ENCODE results near the gene CAMK2N2. TPM values are rescaled to one million over a fixed set of nuclear protein-coding genes. Genes with fewer than 3 reads are reported as not detected.

Gene CAMK2N2
- total and polyA plus RNA-seq, 2 donors (not counting 1 experiment from before 2014, with no cell fraction given) = not detected

DNA sequence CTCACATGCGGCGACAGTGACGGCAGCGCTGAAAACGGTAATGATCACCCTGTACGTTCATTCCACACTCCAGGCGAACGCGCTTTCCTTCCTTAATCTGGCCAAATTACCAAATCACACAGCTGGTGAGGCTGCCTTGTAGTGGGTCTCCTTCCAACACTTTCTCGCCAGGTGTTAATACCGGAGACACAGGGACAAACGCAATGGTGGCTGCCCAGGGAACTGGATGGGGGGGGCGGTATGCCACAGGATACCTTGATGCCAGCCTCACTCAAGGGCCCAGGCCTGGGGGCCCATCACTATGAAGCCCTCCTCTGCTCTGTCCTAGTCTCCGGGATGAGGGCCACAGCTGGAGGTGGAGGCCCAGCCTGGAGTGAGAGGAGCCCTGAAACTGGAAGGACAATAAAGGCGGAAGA lies 1.4 kb upstream of the CAMK2N2 start:
- Histone ChIP-seq H3K79me2 (ENCODE audit: control insufficient read depth, insufficient read depth, low read length) (no peaks in the 10 kb centered on the region), H3K4me3 (ENCODE audit: control extremely low read depth in 1 of 5, extremely low read depth in 1 of 5, insufficient read depth in 1 of 5, low read depth in 2 of 5, low read length in 4 of 5) (no peak overlapping the region), H3K36me3 (replicated peaks in 1 of 2; ENCODE audit: control extremely low read depth in 1 of 2, control insufficient read depth in 1 of 2, extremely low read depth in 1 of 2, insufficient read depth in 2 of 2, low read length in 1 of 2) (no peaks in the 10 kb centered on the region), H2AFZ (ENCODE audit: insufficient read depth, low read depth, low read length, poor library complexity, severe bottlenecking) (no peak overlapping the region), H3K4me1 (ENCODE audit: control insufficient read depth in 2 of 2, insufficient read depth in 2 of 2, low read length in 2 of 2) (peaks cover 27% of the 10 kb centered on the region in 2 donors), H3K27ac (ENCODE audit: low read length in 2 of 2) (no peak overlapping the region), H3K4me2 (replicated peaks; ENCODE audit: low read depth, low read length, poor library complexity, severe bottlenecking) (peak overlapping the region; percentile 96), H4K20me1 (ENCODE audit: control insufficient read depth, insufficient read depth, low read length, poor library complexity, severe bottlenecking) (peaks cover 7% of the 10 kb centered on the region), H3K9ac (ENCODE audit: low read length) (no peak overlapping the region), H3K27me3 (replicated peaks in 1 of 4; ENCODE audit: control extremely low read depth in 1 of 4, control insufficient read depth in 3 of 4, insufficient read depth in 4 of 4, low read length in 3 of 4) (peaks cover 0 to 69% (median 29%) of the 10 kb centered on the region in 4 experiments), H3K9me3 (ENCODE audit: control extremely low read depth in 1 of 3, control insufficient read depth in 2 of 3, insufficient read depth in 1 of 3, low read length in 2 of 3) (peaks cover 0 to 4% (median 0%) of the 10 kb centered on the region in 3 donors)
- no peak for DNase-seq
- 20% methylated on average over 10 of the region's 15 CpGs for WGBS (ENCODE audit: insufficient coverage)
- no peak for ATAC-seq (ENCODE audit: low read depth)
- Mint-ChIP-seq H3K9me3 (ENCODE audit: insufficient read depth) (peaks cover 4% of the 10 kb centered on the region), H3K4me1 (peaks cover 24% of the 10 kb centered on the region), H3K27ac (no peak overlapping the region), H3K4me3 (peak overlapping the region; percentile 72), H3K27me3 (peaks cover 53% of the 10 kb centered on the region)
- intact Hi-C loops (cut with micrococcal nuclease) = no loop called here
- ChIA-PET CTCF (no interaction called here), POLR2A (no interaction called here)
- TF ChIP-seq, protein P1, sequence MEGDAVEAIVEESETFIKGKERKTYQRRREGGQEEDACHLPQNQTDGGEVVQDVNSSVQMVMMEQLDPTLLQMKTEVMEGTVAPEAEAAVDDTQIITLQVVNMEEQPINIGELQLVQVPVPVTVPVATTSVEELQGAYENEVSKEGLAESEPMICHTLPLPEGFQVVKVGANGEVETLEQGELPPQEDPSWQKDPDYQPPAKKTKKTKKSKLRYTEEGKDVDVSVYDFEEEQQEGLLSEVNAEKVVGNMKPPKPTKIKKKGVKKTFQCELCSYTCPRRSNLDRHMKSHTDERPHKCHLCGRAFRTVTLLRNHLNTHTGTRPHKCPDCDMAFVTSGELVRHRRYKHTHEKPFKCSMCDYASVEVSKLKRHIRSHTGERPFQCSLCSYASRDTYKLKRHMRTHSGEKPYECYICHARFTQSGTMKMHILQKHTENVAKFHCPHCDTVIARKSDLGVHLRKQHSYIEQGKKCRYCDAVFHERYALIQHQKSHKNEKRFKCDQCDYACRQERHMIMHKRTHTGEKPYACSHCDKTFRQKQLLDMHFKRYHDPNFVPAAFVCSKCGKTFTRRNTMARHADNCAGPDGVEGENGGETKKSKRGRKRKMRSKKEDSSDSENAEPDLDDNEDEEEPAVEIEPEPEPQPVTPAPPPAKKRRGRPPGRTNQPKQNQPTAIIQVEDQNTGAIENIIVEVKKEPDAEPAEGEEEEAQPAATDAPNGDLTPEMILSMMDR (IDR thresholded peaks at IDR 0.05) = no peak

DNA sequence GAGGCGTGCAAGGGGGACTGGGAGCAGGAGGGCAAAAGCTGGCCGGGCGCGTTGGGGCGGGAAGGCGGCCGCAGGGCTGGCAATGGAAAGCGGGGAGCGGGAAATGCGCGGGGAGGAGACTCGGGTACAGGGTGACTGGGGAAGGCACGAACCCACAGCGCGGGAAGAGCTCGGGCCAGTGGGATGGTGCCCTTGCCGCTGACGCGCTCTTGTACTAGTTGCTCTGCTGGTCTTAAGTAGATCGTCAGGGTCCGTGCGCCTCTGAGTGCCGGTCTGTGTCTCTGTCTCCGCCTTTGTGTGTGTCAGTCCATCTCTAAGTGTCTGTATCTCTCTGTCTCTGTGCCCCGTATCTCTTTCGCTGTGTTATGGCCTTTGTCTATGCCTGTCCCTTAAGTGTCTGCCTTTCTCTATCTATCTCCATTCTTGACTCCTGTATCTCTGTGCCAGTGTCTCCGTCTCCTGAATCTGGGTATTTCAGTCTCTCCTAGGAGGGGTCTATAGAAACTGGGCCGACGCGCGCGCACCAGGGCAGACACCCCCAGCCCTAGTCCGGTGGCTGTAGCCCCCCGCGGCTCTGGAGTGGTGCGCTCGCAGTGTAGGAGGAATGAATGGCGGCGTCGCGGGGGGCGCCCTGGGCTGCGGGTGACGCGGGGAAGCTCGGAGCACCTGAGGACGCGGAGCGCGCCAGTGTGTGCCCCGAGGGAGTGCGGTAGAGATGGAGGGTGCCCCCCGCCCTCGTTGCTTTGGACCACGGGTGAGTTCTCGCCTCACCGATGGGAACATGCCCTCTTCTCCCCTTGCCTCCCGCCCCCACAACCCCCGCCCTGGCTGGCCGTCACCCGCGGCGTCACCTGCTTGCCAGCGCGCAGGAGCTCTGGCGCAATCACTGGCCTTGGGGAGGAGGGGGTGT lies 756 bp upstream of the CAMK2N2 start:
- CTCF ChIA-PET = interaction anchor here (1.3 kb wide), 1 partner anchor 263 kb away, joined by 3 read pairs; no protein-coding TSS in a partner anchor
- peak overlapping the region; percentile 83 for H3K4me3 Mint-ChIP-seq
- no peak overlapping the region for H3K27ac ChIP-seq (ENCODE audit: low read length in 2 of 2)
- peak overlapping the region in 4 of 5 experiments; percentile 28 to 67 (median 46) for H3K4me3 ChIP-seq (ENCODE audit: control extremely low read depth in 1 of 5, extremely low read depth in 1 of 5, insufficient read depth in 1 of 5, low read depth in 2 of 5, low read length in 4 of 5)
- 6% methylated on average over 55 of the region's 66 CpGs for WGBS (ENCODE audit: insufficient coverage)
- H3K27ac Mint-ChIP-seq = no peak overlapping the region
- peaks cover 7% of the 10 kb centered on the region for H4K20me1 ChIP-seq (ENCODE audit: control insufficient read depth, insufficient read depth, low read length, poor library complexity, severe bottlenecking)
- TF ChIP-seq EZH2 (IDR thresholded peaks at IDR 0.05; ENCODE audit: borderline replicate concordance, insufficient read depth, low read depth, low read length, poor library complexity, severe bottlenecking) = no peak
- TF ChIP-seq, protein P1 (IDR thresholded peaks at IDR 0.05) = no peak
- DNase-seq (peak; percentile 48), ATAC-seq (ENCODE audit: low read depth) (peak; percentile 10)
- intact Hi-C loops (cut with micrococcal nuclease) = no loop called here
- peaks cover 0 to 4% (median 0%) of the 10 kb centered on the region in 3 donors for H3K9me3 ChIP-seq (ENCODE audit: control extremely low read depth in 1 of 3, control insufficient read depth in 2 of 3, insufficient read depth in 1 of 3, low read length in 2 of 3)
- H3K9ac ChIP-seq (ENCODE audit: low read length) = peak overlapping the region; percentile 55
- H3K36me3 ChIP-seq (replicated peaks in 1 of 2; ENCODE audit: control extremely low read depth in 1 of 2, control insufficient read depth in 1 of 2, extremely low read depth in 1 of 2, insufficient read depth in 2 of 2, low read length in 1 of 2) = no peaks in the 10 kb centered on the region
- POLR2A ChIA-PET = no interaction called here
- H3K4me1 ChIP-seq (ENCODE audit: control insufficient read depth in 2 of 2, insufficient read depth in 2 of 2, low read length in 2 of 2) = peaks cover 27% of the 10 kb centered on the region in 2 donors
- H3K79me2 ChIP-seq (ENCODE audit: control insufficient read depth, insufficient read depth, low read length) = no peaks in the 10 kb centered on the region
- peak overlapping the region; percentile 96 for H3K4me2 ChIP-seq (replicated peaks; ENCODE audit: low read depth, low read length, poor library complexity, severe bottlenecking)
- H3K27me3 ChIP-seq (replicated peaks in 1 of 4; ENCODE audit: control extremely low read depth in 1 of 4, control insufficient read depth in 3 of 4, insufficient read depth in 4 of 4, low read length in 3 of 4) = peaks cover 0 to 69% (median 29%) of the 10 kb centered on the region in 4 experiments
- peaks cover 24% of the 10 kb centered on the region for H3K4me1 Mint-ChIP-seq
- H3K27me3 Mint-ChIP-seq = peaks cover 51% of the 10 kb centered on the region
- peak overlapping the region; percentile 60 for H2AFZ ChIP-seq (ENCODE audit: insufficient read depth, low read depth, low read length, poor library complexity, severe bottlenecking)
- H3K9me3 Mint-ChIP-seq (ENCODE audit: insufficient read depth) = peaks cover 1% of the 10 kb centered on the region
